HUES48 (cell line): Measurements from ENCODE around the gene CCDC191.

Source experiments
- H3K27ac ChIP-seq: one replicate; pipeline ENCODE4 v1.7.0; 2013; ENCODE audit warnings: low read depth, low read length, inconsistent platforms
- H3K27me3 ChIP-seq: 2 replicates; pipeline ENCODE4 v1.6.1; 2013; ENCODE audit warnings: mild to moderate bottlenecking, low read length; ENCODE audit not compliant: control insufficient read depth, insufficient read depth
- H3K36me3 ChIP-seq: 2 replicates; pipeline ENCODE4 v1.6.1; 2013; ENCODE audit warnings: low read length; ENCODE audit not compliant: control insufficient read depth, insufficient read depth
- H3K4me1 ChIP-seq: 2 replicates; pipeline ENCODE4 v1.6.1; 2013; ENCODE audit warnings: mild to moderate bottlenecking, low read length; ENCODE audit not compliant: control insufficient read depth, insufficient read depth
- H3K4me3 ChIP-seq: 2 replicates; pipeline ENCODE4 v1.5.1; 2013; ENCODE audit warnings: mild to moderate bottlenecking, low read depth, low read length
- H3K9ac ChIP-seq: 2 replicates; pipeline ENCODE4 v1.6.1; 2013; ENCODE audit warnings: mild to moderate bottlenecking, low read depth, low read length, moderate library complexity
- H3K9me3 ChIP-seq: 2 replicates; pipeline ENCODE4 v1.6.1; 2013; ENCODE audit warnings: low read length; ENCODE audit not compliant: control insufficient read depth, insufficient read depth

CCDC191 gene

GRCh38 chr3:114058646-114059045 lies 2.3 kb upstream of the CCDC191 start:
- H3K27me3 ChIP-seq: no peaks in the 10 kb centered on the region
- H3K4me3 ChIP-seq: peak overlapping the region; percentile 91; the same call in 1 of the 2 replicates
- no peak overlapping the region for H3K27ac ChIP-seq
- no peak overlapping the region for H3K9ac ChIP-seq
- H3K4me1 ChIP-seq: peaks cover 7% of the 10 kb centered on the region; the same call in 1 of the 2 replicates
- H3K36me3 ChIP-seq: peaks cover 24% of the 10 kb centered on the region
- no peaks in the 10 kb centered on the region for H3K9me3 ChIP-seq

DNA sequence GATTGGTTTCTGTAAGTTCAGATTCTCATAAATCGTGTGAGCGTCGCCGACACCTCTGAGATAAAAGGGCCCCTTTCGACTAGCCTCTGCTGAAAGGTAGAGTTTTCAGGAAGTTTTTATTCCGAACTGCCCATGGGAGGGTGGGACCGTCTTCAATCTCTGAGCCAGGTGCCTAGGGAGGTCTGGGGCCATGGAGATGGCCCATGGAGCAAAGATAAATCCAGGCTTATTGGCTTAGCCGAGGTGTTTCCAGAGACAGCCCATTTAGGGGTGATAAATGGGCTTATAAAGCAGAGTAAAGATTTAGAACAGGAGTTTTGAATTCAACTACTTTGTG lies 653 bp upstream of the CCDC191 start:
- H3K36me3 ChIP-seq: peaks cover 21% of the 10 kb centered on the region
- peaks cover 7% of the 10 kb centered on the region; the same call in 1 of the 2 replicates for H3K4me1 ChIP-seq
- no peaks in the 10 kb centered on the region for H3K9me3 ChIP-seq
- peak overlapping the region; percentile 91 for H3K4me3 ChIP-seq
- peak overlapping the region; percentile 86 for H3K9ac ChIP-seq
- peak overlapping the region; percentile 80 for H3K27ac ChIP-seq
- no peaks in the 10 kb centered on the region for H3K27me3 ChIP-seq

- Histone ChIP-seq H3K27me3 (no peaks in the 10 kb centered on the region), H3K9me3 (no peaks in the 10 kb centered on the region), H3K27ac (no peak overlapping the region), H3K36me3 (no peaks in the 10 kb centered on the region), H3K4me3 (no peak overlapping the region), H3K9ac (no peak overlapping the region), H3K4me1 (no peaks in the 10 kb centered on the region)
These were observed 4.1 kb downstream of the CCDC191 start for GRCh38 chr3:114052216-114052615.

GRCh38 chr3:114043205-114043604 lies 13.1 kb downstream of the CCDC191 start:
- Histone ChIP-seq H3K36me3 (no peaks in the 10 kb centered on the region), H3K4me1 (no peaks in the 10 kb centered on the region), H3K9me3 (no peaks in the 10 kb centered on the region), H3K27me3 (no peaks in the 10 kb centered on the region), H3K27ac (no peak overlapping the region), H3K9ac (no peak overlapping the region), H3K4me3 (no peak overlapping the region)

DNA sequence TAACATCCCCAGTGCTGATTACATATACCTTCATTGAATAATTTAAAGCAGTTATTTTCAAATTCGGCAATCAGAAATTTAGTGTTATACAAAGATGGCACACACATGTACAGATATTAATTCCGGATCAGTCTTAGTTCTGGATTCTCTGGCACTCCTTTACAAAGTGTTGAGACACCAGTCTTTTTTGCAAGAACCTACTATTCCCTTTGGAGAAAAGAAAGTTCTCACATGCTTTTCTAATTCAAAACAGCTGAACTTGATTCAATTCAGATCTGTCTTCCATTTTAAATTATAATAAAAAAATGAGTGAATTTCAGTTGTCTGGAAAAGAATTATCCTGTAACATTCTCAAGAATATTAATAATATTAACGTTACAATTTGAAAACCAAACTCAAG lies 20.4 kb downstream of the CCDC191 start:
- Histone ChIP-seq H3K27ac (no peak overlapping the region), H3K4me3 (no peak overlapping the region), H3K36me3 (no peaks in the 10 kb centered on the region), H3K9me3 (no peaks in the 10 kb centered on the region), H3K4me1 (peaks cover 6% of the 10 kb centered on the region), H3K9ac (no peak overlapping the region), H3K27me3 (no peaks in the 10 kb centered on the region)

- Histone ChIP-seq H3K4me1 (peaks cover 10% of the 10 kb centered on the region), H3K27ac (no peak overlapping the region), H3K36me3 (no peaks in the 10 kb centered on the region), H3K27me3 (no peaks in the 10 kb centered on the region), H3K4me3 (no peak overlapping the region), H3K9me3 (no peaks in the 10 kb centered on the region), H3K9ac (no peak overlapping the region)
These were observed 21.4 kb downstream of the CCDC191 start for GRCh38 chr3:114034787-114035545.

DNA sequence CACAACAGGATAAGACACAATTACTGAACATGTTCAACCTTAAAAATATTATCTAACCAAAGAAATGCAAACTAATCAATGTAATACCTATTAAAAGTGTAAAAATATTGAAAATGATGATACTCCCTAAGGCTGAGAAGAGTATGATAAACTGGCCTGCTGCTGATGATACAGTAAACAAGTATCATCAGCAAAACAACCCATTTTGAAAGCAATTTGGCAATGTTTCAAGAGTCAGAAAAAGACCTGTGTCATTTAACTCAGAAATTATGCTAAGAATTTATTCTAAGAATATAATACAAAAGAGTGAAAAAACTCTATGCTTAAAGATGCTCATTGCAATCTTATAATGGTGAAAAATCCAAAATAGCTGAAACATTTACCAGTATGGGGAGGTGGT lies 22.1 kb downstream of the CCDC191 start:
- Histone ChIP-seq H3K9ac (no peak overlapping the region), H3K9me3 (no peaks in the 10 kb centered on the region), H3K4me3 (no peak overlapping the region), H3K36me3 (no peaks in the 10 kb centered on the region), H3K4me1 (peaks cover 10% of the 10 kb centered on the region), H3K27me3 (no peaks in the 10 kb centered on the region), H3K27ac (no peak overlapping the region)

GRCh38 chr3:114033721-114034120 lies 22.6 kb downstream of the CCDC191 start:
- H3K9me3 ChIP-seq: no peaks in the 10 kb centered on the region
- no peak overlapping the region for H3K4me3 ChIP-seq
- H3K27me3 ChIP-seq: no peaks in the 10 kb centered on the region
- H3K4me1 ChIP-seq: peaks cover 10% of the 10 kb centered on the region
- no peaks in the 10 kb centered on the region for H3K36me3 ChIP-seq
- H3K27ac ChIP-seq: no peak overlapping the region
- H3K9ac ChIP-seq: no peak overlapping the region

DNA sequence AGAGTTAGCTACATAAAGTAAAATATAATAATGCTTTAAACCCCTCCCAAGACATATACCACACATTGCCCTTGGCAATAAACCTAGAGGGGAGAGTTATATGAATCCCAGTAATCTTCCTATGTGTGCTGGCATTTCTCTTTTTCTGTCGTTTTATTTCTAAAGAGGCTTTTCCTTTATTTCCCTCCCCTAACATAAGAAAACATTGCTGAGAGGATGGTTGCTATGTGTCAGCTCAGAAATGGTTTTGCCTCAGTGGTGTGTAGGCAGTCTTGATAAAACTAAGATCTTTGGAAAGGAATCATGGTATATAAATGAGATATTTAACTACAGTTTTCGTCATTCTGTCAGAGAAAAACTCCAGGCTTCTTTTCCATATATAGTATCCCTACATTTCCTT lies 30.0 kb downstream of the CCDC191 start:
- H3K9ac ChIP-seq: no peak overlapping the region
- H3K4me1 ChIP-seq: peaks cover 8% of the 10 kb centered on the region

GRCh38 chr3:114025451-114025850 lies 30.9 kb downstream of the CCDC191 start:
- Histone ChIP-seq H3K4me3 (no peak overlapping the region), H3K27ac (no peak overlapping the region), H3K9ac (no peak overlapping the region), H3K27me3 (no peaks in the 10 kb centered on the region), H3K4me1 (peaks cover 2% of the 10 kb centered on the region; the same call in 1 of the 2 replicates), H3K36me3 (no peaks in the 10 kb centered on the region), H3K9me3 (no peaks in the 10 kb centered on the region)

More for the DNA sequence above, 30.0 kb downstream of the CCDC191 start:
- Histone ChIP-seq H3K27me3 (no peaks in the 10 kb centered on the region), H3K27ac (no peak overlapping the region), H3K36me3 (no peaks in the 10 kb centered on the region), H3K9me3 (no peaks in the 10 kb centered on the region), H3K4me3 (no peak overlapping the region)

DNA sequence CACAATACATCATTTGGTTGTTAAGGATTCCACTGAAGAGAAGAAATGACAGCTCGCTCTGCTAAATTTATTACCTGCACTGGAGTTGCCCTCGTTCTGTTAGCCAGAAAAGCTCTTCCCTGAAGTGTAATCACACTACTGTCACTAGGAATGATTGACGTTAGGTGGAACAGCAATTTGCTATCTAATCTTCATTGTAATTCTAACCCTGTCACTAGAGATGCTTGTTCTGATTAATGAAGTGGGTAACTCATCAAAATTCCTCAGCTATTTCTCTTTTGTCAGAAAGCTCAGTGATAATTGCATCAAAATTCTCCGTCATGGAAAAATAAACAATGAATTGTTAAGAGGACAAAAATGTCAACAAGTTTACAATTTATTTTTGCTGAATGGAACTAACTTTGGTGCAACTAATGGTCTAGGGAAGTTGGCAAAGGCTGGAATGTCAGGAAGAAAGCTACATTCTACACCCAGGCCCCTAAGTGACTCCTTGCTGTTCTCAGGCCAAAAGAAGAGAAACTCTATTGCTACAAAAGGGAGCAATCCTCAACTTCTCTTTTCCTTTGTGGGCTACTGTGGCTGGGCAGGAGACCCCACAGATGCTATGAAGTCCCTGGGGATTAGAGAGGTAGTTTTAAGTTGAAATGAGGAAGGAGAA lies 34.1 kb downstream of the CCDC191 start:
- Histone ChIP-seq H3K4me3 (no peak overlapping the region), H3K4me1 (peaks cover 5% of the 10 kb centered on the region), H3K9ac (no peak overlapping the region), H3K36me3 (no peaks in the 10 kb centered on the region), H3K9me3 (no peaks in the 10 kb centered on the region), H3K27ac (no peak overlapping the region), H3K27me3 (no peaks in the 10 kb centered on the region)
